Pons (tissue), 1 donor: ENCODE results near the gene SLC22A3.

ENCODE experiments used
- DNase-seq: peaks from one replicate; pipeline ENCODE4 v3.0.0-alpha.2; 2016; ENCODE audit warnings: low spot score

SLC22A3 gene

DNA sequence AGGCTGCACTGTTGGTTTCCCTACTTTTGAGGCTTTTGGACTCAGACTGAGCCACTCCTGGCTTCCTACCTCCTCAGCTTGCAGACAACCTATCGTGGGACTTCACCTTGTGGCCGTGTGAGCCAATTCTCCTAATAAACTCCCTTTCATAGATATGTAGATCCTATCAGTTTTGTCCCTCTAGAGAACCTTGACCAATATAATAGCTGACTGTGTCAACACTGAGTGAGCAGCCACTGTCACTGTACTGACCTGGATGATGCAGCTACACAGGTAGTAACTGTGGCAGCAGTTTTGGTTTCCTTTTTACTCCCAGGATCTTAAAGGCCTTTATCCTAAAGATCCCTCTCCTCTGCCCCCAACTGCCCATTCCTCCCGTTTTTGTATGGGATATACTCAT lies 70.2 kb downstream of the SLC22A3 start:
- DNase-seq: no peak

DNA sequence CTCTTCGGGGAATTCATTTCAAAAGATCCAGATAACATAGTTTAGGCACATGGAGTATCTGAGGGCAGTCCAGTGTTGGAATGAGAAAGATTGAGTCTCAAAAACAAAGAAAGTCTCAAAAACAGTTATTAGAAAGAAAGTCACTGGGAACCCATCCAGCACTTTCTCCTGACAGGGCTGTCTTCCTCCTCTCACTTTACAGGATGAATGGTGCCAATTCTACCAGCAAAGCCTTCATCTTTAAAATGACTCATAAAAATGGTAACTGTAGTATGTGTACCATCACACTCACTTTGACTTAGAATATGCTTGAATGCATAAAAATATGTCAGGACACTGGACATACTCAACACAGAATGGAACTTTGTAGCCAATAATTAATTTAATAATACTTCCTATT lies 71.3 kb downstream of the SLC22A3 start:
- DNase-seq: no peak

DNA sequence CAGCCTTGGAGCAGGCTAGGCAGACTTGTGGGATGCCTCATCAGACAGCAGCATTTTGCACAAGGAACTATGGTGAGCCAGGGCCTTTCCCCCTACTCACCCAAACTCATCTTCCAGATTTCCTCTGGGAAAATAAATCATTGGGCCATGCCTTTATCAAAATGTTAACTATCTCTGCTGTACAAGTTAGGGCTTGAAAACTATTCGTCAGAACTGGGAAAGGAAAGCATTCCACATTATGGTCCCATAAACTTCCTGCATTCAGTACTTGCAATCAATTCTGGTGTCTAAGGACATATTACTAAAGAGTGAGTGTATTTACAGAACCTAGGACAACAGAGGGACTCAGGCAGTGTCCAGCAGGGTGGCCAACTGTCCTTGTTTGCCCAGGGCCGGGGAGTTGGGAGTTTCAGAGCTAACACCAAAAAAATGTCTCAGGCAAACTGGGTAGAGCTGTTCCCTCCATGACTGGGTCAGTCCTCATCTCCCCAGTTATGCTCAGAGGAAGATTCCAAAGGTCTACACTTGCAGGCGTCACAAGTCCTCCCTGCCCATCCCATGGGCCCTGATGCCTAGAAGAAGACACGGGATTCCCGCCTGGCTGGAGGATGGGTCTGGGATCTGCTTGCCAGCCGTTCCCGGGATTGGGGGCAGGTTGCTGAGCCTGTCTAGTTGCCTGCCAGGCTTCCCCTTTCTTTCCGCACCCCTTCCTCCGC lies 72.2 kb downstream of the SLC22A3 start:
- DNase-seq: no peak

DNA sequence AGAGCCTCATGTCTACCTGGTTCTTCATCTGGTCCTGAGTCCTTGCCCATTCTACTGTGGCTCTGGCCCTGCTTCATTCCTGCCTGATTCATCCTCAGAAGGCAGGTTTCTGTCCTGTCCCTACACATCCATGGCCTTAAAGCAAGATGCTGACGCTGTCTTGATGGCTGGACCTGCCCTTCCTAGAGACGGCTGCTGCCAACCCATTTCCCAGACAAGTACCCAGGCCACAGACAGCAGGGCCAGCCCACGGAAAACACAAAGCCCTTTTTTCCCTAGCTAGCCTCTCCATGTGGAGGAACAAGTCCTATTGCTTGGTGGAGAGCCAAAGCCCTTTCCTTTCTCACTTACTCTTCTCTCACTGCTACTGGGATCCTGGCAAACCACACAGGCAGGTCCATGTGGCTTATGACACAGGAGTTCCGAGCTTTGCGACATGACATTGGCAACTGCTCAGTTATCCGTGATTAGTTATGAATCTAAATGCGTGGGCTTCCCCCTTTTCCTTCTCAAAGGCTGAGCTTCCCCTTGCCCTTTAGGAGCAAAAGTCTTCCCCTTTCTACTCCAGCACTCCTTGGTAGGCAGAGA lies 72.9 kb downstream of the SLC22A3 start:
- DNase-seq: no peak

DNA sequence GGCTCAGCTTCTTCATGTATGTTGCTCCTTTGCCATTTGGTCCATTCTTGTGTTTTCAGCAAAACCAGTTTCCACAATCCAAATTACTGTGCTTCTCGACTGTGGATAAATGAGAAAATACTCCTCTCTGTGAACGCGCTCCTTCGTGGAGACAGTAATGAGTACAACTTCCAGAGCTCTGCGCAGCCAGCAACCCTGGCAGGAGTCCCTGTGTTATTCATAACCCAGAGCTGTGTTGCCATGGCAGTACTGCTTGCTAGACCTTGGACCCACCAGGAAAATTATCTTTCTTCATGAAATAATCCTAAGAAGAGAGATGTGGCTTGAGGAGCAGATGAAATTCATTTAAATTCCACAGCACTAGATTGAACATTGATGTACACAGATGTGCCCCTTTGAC lies 73.7 kb downstream of the SLC22A3 start:
- no peak for DNase-seq

DNA sequence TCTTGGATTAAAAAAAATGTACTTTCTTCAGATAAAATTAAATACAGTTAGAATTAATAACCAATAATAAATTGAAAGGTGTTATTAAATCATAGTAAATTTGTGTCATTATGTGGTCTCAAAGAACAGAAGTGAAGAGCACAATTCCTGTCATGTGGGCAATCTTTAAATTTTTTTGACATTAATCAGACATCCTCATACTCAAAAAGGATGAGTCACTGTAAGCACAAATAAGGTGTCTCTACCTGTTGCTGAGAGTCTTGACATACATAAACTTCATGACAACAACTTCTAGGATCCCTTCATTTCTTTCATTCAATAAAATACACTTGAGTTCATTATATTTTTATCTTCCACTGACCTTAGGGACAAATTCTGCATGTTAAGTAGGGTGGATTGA lies 76.1 kb downstream of the SLC22A3 start:
- no peak for DNase-seq

DNA sequence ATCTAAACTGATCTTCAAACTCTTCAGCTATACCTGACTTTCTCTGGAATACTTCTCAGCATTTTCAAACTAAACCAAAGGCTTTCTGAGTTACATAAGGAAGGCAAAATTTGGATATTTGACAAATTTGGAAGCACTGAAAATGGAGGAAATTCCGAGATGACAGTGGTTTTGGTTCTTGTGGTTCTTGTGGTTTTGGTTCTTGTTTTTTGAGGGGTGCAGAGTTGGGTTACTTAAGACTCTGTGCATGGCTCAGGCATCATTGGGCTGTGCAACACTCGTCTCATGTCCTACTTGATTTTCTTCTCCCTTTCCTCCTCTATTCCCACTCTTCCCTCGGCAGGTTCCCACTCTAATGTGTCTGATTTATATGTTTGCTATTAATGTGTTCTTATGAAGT lies 78.0 kb downstream of the SLC22A3 start:
- DNase-seq: no peak

DNA sequence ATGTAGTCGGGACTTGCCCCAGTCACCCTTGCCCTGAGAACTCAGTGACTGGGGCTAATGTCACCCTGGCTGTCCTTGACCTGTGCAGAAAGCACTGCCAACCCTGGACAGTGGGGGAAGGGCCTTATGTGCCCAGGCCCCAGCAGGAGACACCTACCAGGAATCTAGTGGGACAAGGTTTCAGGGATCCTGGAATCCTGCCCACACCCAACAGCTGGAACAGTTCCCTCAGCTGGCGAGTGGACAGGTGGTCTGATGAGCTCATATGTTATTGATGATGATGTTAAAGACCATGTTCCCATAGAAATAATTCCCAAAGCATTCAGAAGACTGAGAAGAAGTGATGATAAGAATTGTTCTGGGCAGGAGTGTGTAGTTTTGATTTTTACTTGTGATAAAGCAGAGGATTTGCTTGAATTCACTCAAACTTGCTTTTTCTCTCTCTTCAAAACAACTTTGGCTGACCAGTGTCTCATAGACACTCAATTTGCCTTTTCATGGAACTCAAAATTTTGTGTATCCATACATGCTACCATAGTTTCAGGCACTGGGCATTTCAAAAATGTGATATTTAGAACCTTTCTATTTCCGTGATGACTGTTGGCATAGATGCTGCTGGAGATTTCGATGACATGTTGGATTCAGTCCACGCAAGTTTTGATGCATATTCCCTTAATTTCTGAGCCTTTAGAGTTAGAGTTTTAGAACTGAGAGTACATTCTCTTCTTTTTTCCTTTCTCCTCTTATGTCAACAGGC lies 79.3 kb downstream of the SLC22A3 start:
- no peak for DNase-seq

DNA sequence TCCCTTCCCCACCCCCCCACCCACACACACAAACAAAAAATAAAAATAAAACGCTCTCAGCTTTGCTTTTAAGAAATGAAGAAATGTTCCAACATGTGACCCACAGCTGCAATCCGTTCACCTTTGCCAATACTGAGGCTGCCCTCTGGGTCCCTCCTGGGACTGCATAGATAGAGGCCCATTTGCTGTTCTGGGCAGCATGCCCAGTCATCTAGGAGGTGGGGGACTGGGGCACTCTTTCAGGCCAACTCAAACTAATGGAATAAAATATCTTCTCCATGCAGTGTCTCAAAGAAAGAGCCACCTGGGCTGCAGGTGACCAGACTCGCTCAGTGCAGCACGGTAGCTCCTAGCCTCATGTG lies 79.9 kb downstream of the SLC22A3 start:
- DNase-seq: peak; percentile 49

DNA sequence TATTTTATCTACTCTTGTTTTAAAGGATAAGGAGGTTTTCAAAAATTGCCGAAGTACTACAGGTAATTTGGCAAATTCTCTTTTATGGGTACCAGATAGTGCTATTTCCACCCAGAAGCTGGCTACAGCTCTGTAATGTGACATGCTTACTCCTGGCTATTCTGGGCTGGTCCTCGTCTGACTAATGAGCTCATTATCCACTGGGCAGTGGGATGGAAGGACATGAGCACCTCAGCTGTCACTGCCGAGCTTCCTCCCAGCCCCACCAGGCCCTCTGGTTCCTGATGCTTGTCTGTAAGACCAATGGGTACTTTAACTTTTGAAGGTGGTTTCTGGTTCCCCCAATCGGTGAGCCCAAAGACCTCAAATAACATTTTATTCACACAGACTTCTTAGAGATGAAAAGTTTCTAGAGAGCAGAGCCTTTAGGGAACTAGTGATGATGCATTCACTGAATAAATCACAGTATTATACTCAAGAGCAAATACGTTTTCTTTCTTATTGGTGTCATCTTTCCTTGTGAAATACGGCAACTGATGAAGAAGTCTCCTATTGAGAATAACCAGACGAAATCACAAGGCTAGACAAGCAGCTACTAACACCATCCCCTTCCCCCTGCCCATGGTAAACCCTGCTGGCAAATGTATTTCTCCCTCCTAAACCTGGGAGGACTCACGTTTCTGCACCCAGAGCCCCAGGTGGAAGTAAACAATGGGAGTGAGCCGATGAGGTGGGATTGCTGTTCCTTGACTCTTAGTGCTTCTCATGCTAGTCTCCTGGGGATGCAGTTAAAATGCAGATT lies 80.8 kb downstream of the SLC22A3 start:
- DNase-seq: no peak

DNA sequence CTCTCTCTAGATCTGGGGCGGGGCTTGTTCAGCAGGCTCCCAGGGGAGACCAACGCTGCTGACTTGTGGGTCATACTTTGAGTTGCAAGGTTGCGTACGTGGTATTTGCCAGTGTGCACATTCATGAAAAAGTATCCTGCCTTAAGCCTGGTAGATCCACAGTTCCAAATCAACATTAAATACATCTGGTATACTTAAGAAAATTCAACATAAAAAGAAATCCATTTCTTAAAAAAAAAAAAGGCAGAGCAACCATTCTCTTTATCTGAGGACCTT lies 81.4 kb downstream of the SLC22A3 start:
- DNase-seq: no peak

DNA sequence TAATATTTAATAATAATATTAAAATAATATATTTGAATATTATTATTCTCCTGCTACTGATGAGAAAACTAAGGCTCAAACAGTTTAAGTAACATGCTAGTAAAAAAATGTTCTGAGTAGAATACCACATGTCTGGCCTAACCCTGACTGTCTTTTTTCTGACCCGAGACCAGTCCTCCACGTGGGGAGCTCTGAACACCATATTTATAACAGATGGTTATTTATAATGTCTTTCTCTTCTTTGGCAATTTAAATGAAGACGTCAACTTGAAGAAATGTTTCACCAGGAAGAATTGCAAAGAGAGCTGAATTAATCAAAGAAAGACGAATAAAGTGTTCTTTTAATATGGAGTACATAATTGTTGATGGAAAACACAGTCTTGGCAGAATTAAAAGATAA lies 82.0 kb downstream of the SLC22A3 start:
- DNase-seq: no peak

DNA sequence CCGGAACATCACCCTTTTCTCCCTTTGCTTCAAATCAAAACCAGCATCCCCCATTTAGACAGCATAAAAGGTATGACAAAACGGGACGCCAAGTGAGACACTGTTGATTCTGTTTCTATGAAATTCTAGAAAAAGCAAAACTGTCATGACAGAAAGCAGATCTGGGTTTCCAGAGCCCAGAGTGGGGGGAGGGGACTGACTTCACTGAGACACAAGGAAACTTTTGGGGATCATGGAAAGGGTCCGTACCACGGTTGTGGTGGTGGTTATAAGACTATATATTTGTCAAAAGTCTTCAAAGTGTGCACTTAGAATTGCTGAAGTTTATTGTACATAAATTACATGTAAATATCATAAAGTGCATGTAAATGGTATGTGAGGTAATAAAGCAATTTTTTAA lies 82.6 kb downstream of the SLC22A3 start:
- DNase-seq: no peak

DNA sequence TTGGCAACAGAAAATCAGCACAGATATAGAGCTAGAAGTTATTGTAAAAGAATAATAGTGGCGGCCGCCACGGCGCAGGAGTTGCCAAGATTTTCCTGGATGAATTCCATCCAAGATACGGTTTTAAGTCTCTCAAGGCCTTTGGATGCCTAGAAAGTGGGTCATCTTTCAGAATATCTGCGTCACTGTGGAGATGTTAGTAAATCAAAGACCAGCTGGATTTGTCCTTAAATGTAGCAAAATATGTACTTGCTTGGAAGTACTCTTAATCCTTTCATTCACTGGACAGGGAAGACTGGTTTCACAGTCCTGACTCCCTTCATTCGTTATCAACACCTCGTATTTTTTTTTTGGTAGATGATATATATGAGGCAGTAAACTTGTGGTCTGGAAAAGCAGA lies 83.0 kb downstream of the SLC22A3 start:
- DNase-seq: no peak

DNA sequence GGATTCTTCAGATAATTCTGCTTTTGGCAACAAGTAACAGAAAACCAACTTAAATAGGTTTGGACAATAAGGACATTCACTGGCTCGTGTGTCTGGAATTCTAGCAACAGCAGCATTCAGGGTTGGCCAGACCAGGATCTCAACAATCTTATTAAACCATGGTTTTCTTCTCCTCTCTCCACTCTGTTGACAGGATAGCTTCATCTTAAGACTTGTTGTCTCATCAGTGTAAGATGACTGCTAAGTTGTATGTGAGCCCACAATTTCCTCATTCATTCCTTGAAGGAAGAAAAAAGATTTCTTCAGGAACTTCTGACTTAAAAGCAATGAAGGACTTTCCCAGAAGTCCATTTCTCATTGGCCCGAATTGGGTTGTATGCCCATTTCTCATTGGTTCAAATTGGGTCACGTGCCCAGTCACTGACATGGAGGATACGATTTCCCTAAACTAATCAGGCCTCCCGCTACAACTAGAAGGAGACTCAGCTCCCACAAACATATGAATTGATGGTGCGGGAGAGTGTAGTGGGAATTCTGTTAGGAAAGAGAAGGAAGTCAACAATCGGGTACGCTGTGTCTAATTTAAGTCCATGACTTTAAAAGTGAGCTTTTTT lies 83.7 kb downstream of the SLC22A3 start:
- DNase-seq: no peak

DNA sequence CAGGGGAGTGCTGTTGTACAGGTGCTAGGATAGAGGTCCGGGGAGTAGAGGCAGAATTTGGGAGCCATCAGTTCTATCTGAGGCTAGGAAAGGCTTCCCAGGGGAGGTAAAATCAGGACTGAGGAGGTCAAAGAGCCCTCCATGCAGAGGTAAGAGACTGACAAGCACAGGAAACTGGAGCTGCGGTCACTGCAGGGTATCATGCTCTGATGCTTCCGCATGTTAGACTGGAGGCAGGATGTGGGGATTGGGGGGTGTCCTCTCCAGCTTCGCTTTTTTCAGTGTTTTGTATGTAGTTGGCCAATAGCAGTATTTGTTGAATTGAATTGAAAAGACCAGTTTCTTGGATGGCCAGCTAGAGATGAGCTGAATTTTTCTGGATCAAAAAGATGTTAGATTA lies 87.8 kb downstream of the SLC22A3 start:
- no peak for DNase-seq

DNA sequence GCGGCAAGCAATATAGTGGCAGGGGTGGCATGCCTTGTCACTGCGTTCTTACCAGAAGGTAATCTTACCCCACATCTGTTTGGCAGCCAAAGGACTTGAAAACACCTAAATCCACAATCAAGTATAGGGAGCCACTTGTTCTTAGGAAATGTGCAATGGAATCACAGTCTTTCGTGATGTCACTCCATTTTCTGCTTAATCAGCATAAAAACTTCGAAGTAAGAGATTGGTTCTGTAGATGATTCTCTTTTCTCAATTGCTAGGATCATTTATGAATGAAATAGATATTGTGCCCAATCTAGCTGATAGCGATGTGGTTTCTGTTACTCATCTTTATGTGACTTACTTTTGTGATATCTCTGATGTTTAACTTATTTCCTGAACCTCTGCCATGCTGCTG lies 89.0 kb downstream of the SLC22A3 start:
- no peak for DNase-seq

DNA sequence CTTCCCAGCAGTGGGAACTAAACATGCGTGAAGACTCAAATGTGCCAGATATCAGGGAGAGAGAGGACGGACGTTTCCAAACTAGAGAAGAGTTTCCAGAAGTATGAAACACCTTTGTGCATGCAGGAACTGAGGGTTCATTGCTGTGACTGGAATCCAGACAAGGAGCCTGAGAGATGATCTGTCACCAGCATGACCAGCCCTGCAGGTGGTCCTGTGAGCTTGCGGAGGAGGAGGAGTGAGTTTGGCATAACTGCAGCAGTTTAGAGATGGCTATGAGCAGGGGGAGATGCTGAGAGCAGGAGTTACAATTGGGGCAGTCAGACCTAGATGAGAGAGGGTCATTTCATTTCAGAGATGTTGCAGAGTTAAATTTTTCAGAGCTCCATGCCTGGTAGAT lies 89.6 kb downstream of the SLC22A3 start:
- DNase-seq: no peak

DNA sequence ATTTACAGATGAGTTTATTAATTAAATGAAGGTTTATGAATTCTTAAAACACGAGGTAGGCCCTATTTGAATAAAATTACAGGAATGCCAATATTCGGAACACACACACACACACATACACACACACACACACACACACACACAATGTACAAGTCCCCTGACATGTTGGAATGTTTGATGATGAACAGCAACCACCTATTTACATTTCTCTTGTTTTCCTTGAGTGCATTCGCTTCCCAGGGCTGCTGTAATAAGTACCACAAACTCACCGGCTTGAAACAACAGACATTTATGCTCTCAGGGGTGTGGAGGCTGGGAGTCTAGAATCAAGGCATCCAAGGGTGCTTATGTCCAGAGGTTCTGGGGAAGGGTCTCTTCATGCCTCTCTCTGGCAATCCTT lies 90.3 kb downstream of the SLC22A3 start:
- DNase-seq: no peak

DNA sequence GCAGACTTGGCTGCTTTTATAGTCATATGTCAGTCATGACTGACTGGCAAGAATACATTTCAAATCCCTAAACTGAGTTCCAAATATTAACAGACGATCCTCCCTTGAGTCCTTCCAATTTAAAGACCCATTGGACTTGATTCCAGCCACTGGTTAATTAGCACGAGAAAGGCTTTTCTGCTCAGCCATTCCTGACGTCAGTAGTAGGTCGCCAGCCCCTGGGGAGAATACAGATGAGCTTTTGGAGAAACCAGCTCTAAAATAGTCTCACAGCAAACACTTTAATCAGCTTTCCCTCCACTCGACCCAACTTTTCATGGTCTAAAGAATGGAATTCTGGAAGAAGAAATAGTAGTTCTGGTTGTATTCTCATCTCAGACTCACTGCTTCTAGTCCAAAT lies 91.6 kb downstream of the SLC22A3 start:
- peak; percentile 36 for DNase-seq

DNA sequence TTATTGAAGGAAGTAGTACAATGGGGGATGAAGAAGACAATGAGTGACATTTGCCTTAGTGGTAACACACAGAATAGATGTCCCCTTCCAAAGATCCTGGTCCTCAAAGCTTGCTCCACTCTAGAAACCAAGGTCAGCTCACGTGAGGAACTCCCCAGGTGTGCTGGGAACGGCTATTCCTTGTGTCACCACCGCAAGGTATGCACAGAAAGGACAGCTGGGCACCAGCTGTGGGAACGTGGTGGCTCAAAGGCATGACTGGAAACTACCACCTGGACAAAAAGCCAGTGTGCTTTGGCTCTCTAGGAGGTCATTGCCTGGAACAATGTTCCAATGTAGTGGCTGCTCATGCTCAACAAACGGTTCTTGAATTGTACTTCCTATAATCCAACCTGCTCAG lies 94.0 kb downstream of the SLC22A3 start:
- no peak for DNase-seq

DNA sequence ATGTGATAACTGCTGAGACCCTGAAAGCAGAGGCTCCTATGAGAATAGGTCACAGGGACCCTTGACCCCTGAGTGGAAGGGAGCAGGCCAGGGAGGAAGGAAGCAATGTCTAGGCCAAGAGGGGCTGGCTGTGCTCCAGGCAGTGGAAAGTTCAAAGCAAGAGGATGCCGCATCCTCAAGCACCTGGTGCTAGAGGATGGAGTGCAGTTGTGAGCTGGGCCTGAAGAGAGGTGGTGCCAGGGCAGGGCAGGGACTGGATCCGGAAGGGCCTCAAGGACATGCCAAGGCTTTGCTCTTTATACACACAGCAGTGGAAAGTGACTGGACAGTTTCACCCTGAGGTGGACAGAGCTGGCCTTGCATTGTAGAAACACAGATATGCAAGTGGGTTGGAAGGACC lies 97.0 kb downstream of the SLC22A3 start:
- DNase-seq: no peak

DNA sequence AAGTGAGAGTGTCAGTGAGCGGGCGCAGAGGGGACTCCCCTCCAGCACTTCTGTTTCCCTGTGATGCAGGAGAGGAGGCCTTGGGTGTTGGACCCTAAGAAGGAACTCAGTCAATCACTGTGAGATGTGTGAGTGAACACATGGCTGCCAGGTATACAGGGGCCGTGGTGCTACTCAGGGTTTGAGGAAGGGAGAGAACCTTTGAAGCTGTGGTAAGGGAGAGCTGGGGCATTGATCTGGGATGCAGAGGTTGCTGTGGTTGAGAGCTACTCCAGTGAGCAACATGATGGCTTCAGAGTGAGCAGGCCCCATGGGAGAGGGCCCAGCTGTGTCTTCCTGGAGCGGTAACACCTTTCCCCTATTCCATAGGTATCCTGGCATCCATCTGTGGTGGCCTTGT lies 99.2 kb downstream of the SLC22A3 start:
- no peak for DNase-seq
